GM11168 (cell line): ENCODE measurements around the gene CELSR2.
"Not testable (repeated sequence)": the region's sequence is repeated elsewhere in the genome, so short reads cannot be mapped to it uniquely, and the experiment has no call there.

ENCODE experiments used
- in situ Hi-C: fragments of 300-500 bp; cut with MboI; formaldehyde crosslinking; loops from one replicate; pipeline ENCODE4 v1.12.0; 2022; ENCODE audit warnings: low sequenced_read_pairs; ENCODE audit not compliant: unreplicated experiment

Gene CELSR2

DNA sequence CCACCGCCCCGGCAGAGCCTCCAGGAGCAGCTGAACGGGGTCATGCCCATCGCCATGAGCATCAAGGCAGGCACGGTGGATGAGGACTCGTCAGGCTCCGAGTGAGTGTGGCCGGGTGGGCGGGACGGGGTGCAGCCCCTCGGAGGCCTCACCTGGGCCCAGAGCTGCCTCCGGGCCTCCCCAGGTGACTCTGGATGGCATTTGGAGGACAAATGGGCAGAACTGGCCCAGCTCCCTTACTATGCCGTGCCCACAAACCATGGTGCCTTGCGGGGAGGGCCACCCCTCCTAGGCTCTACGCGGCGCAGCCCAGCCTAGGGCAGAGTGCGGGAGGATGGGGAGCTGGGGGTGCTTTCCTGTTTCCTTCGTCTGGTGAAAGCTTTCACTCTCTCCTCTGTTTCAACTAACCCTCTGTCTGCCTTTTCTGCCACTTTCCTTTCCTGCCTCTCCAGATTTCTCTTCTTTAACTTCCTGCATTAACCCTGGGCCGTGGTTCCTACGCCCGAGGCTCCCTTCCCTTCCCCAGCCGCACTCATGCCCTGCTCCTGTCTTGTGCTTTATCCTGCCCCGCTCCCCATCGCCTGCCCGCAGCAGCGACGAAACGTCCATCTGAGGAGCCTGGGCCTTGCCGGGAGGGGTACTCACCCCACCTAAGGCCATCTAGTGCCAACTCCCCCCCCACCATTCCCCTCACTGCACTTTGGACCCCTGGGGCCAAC is 24.4 kb downstream of the CELSR2 start:
- in situ Hi-C loops = no loop called here

GRCh38 chr1:109274533-109275476 is 25.5 kb downstream of the CELSR2 start:
- in situ Hi-C loops = no loop called here

DNA sequence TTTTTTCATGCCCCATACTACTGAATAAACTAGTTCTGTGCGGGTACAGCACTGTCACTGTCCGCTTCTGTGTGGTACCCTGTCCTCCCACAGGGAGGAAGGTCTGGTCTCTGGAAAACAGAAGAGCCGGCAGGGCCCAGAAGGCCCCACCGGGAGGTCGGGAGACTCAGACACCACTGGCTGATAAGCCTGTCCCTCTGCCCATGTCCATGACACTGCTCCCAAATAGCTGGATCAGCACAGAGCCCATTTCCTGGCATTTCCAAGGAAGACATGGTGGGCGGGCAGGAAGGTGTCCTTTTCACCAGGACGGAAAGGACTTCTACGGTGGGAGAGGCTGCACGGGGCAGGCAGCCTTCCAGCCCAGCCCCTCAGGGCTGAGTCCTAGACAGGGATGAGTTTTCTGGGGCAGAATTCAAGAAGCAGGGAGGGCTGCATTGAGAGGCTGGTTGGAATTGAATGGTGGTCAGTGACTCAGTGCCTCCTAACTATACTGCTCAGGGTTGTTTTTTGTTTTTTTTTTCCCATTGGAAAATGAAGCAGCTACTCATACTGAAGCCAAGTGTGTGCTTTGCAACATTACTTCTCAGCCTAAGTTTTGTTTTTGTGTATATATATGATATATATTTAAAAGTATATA is 26.5 kb downstream of the CELSR2 start:
- in situ Hi-C loops = no loop called here

DNA sequence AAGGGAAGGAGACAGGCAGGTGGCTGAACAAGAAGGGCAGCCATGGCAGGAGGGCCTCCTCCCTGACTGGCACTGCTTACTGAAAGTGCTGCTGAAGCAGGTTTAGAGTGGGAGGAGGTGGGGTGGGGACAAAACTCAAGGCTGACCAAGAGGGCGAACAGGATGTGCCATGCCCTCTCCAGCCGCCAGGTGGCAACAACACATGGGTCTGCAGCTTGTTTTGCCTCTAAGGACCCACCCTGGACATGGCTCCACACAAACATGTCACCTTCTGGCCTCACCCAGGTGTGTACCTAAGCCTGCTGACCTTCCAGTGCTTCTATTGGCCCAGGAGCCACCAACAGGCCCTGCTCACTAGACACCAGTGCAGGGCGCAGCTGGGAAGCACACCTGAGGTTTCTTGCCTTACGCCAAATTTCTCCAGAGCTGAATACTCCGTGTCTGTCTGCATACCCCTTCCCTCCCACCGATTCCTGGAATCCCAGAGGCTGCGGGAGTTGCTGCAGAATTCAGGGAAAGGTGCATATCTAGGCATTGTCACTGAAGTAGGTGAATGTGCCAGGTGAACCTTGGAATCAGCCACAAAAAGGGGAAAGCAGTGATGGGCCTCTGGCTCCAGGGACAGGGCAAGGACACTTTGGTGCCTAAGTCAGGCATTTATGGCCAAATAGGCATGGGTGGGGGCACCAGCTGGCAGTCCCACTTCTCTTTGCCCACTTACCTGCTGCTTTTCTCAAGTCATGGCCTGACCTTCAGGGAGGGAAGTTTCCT is 28.3 kb downstream of the CELSR2 start:
- in situ Hi-C loops = no loop called here

DNA sequence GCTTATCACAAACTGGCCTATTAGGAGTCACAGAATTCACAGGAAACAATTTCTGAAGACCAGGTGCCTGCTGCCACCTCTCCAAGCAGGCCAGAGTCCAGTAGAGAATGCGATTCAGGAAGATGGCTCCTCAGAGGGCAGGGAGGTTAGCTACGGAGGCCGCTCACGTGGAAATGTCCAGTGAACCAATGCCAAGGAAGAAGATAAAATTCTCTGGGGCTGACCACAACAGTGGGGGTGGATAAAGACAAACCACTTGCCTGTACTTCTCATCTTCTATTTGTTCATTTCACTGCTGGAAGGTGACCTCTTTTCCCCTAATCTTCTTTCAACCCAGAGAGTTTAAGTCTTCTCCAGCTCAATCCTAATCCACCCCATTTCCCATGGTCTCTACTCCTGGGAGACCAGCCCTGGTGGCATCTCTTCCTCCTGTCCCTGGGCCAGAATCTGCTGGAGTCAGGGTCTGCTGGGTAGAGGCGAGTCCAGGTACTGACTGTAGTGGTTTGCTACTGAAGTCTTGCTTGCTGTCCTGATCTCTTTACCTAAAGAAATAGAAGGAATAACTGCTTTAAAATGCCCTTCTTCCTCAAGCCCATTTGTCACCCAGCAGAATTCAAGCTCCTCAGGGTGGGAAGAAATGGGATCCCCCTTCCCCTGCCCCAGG is 30.4 kb downstream of the CELSR2 start:
- in situ Hi-C loops = loop anchor here (5.0 kb wide), 1 partner anchor 118 kb away; the partner anchor contains the start of gene SORT1

DNA sequence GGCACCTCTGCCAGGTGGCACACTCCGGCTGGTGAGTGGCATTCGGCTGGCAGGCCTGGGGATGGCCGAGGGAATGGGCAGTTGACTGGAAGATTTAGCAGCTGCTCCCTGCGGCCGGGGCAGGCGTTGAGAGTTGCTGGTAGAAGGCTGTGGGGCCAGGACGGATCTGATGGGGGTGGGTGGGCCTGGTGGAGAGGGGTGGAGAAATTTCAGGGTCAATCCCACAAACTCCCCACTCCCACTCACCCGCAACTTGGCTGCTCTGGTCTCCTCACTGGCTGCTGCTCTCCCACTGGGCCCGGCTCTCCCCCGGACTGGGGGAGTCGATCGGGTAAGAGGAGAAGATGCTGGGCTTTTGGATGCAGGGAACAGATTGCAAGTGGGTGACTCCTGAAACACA is 31.5 kb downstream of the CELSR2 start:
- in situ Hi-C loops = loop anchor here (5.0 kb wide), 1 partner anchor 116 kb away; the partner anchor contains the start of gene SORT1

- in situ Hi-C loops = loop anchor here (5.0 kb wide), 1 partner anchor 115 kb away; the partner anchor contains the start of gene SORT1
Measured at GRCh38 chr1:109281680-109282496, 32.5 kb downstream of the CELSR2 start.

GRCh38 chr1:109282497-109282951 is 33.2 kb downstream of the CELSR2 start:
- in situ Hi-C loops = loop anchor here (5.0 kb wide), 1 partner anchor 115 kb away; the partner anchor contains the start of gene SORT1

DNA sequence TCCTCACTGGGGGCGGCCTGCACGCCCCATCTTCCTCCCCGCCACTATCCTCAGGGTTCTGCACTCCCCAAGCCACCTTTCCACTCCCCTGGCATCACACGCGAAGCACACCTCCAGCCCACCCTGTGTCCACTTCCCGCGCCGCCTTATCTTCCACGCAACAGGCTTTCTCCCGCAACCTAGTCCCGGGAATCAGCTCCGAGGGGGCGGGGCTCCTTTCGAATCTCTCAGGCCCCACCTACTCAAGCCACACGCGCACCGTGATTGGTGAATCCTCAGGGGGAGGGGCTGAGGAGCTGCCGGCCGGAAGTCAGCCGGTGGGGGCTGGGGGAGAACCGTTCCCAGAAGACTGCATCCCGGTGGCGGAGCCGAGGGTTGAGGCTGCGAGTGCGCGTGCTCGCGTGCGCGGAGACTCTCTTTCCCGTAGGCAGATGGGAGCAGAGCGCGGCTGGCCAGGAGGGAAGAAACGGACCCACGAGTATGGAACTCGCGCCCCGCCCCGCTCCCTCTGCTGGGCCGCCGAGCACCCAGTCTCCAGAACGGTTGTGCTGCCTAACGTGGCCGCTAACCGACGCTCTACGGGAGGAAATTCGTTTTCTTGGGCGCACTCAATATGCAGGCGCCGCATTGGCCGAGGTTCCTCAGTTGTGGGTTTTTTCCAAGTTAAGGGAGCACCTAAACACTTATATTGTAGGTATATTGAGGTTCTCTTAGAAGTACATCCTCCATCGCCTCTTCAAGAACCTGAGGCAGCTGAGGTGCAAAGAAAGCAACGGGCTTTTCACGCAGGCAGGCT is 33.8 kb downstream of the CELSR2 start, which contains the start of gene PSRC1:
TSS of gene PSRC1 (minus strand) at position 194 of the 796 bp plus-strand sequence.
- in situ Hi-C loops = loop anchor here (5.0 kb wide), 1 partner anchor 114 kb away; the partner anchor contains the start of gene SORT1

GRCh38 chr1:109283748-109284600 is 34.6 kb downstream of the CELSR2 start:
- in situ Hi-C loops = loop anchor here (5.0 kb wide), 1 partner anchor 113 kb away; the partner anchor contains the start of gene SORT1

DNA sequence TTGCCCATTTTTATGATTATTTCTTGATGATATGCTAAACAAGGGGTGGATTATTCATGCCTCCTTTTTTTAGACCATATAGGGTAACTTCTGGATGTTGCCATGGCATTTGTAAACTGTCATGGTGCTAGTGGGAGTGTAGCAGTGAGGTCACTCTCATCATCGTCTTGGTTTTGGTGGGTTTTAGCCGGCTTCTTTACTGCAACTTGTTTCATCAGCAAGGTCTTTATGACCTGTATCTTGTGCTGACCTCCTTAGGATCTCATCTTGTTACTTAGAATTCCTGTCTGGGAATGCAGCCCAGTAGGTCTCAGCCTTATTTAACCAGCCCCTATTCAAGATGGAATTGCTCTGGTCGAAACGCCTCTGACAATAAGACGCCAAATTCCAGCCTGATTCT is 37.4 kb downstream of the CELSR2 start:
- in situ Hi-C loops = not testable (repeated sequence)

- in situ Hi-C loops = no loop called here
Measured at GRCh38 chr1:109290137-109290536, 40.8 kb downstream of the CELSR2 start.

- in situ Hi-C loops = no loop called here
Measured at GRCh38 chr1:109290998-109291397, 41.7 kb downstream of the CELSR2 start.

DNA sequence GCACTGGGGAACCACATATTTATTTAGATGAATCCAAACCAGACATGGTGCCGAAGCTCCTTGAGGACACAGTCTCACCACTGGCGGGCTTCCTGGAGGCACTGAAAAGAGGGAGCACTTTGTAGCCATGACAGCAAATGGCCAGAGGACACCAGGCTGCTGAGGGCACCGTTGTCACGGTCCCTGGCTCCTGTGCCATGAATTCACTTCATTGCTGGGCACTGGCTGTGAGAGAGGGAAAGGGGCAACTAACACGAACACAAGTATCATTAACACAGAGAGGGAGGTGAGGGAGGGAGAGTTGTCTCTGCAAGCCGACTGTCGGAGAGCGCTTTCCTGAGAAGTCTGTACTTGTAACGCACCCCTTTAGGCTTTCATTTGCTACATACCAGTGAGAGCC is 43.0 kb downstream of the CELSR2 start:
- in situ Hi-C loops = no loop called here

GRCh38 chr1:109293026-109293425 is 43.7 kb downstream of the CELSR2 start:
- in situ Hi-C loops = no loop called here

- in situ Hi-C loops = no loop called here
Measured at GRCh38 chr1:109294481-109294880, 45.1 kb downstream of the CELSR2 start.
